OCI-LY7 (cell line): ENCODE results near the gene OR9A2. TPM values are rescaled to one million over a fixed set of nuclear protein-coding genes. Genes with fewer than 3 reads are reported as not detected.

Experiments used
- BruUV-seq: library from RNA; stranded (reverse); fragments of 400-500 nt; replicated peaks from 2 replicates; lab custom pipeline; 2021; lab: Mats Ljungman, UMichigan
- CTCF ChIA-PET: fragments of 300-600 bp; sonication (Branson Sonifier 250); formaldehyde crosslinking; loops from one replicate; lab custom pipeline; 2022; ENCODE audit warnings: antibody characterized with exemption; ENCODE audit not compliant: unreplicated experiment; lab: Charles Lee
- POLR2A ChIA-PET: fragments of 300-600 bp; sonication (Branson Sonifier 250); formaldehyde crosslinking; loops from one replicate; lab custom pipeline; 2022; ENCODE audit warnings: antibody characterized with exemption; lab: Charles Lee
- DNase-seq: peaks from one replicate; pipeline ENCODE4 v3.0.0-alpha.2; 2015; ENCODE audit warnings: low spot score
- H2AFZ ChIP-seq: fragments of 200-600 bp; sonication (generic), shearing (Covaris generic); 2 replicates; pipeline ENCODE4 v1.6.1; 2014; ENCODE audit warnings: mild to moderate bottlenecking, antibody characterized with exemption, low read length, moderate library complexity
- H3K27ac ChIP-seq: fragments of 200-600 bp; sonication (generic); 2 replicates; pipeline ENCODE4 v1.5.1; 2014; ENCODE audit warnings: mixed run types, low read depth, mild to moderate bottlenecking, moderate library complexity, low read length, inconsistent platforms; ENCODE audit not compliant: poor library complexity, severe bottlenecking
- H3K36me3 ChIP-seq: fragments of 200-600 bp; sonication (generic); 2 replicates; pipeline ENCODE4 v1.6.1; 2014; ENCODE audit warnings: mild to moderate bottlenecking, antibody characterized with exemption, low read length, moderate library complexity, mixed read lengths; ENCODE audit not compliant: insufficient read depth
- H3K4me1 ChIP-seq: fragments of 200-600 bp; sonication (generic); 2 replicates; pipeline ENCODE4 v1.5.1; 2014; ENCODE audit warnings: mild to moderate bottlenecking, low read length; ENCODE audit not compliant: insufficient read depth, poor library complexity, severe bottlenecking
- H3K4me2 ChIP-seq: fragments of 200-600 bp; sonication (generic); 2 replicates; pipeline ENCODE4 v1.6.1; 2014; ENCODE audit warnings: mild to moderate bottlenecking, low read length
- H3K4me3 ChIP-seq: fragments of 200-600 bp; sonication (generic); 2 replicates; pipeline ENCODE4 v1.5.1; 2014; ENCODE audit warnings: mild to moderate bottlenecking, low read depth, low read length; ENCODE audit not compliant: poor library complexity, severe bottlenecking
- H3K79me2 ChIP-seq: fragments of 200-600 bp; sonication (generic); 2 replicates; pipeline ENCODE4 v1.6.1; 2016; ENCODE audit warnings: low read depth, mild to moderate bottlenecking, low read length, moderate library complexity, mixed read lengths; ENCODE audit not compliant: insufficient read depth
- H3K9me2 ChIP-seq: fragments of 200-600 bp; sonication (generic); 2 replicates; pipeline ENCODE4 v1.6.1; 2016; ENCODE audit warnings: mild to moderate bottlenecking, low read length, mixed read lengths; ENCODE audit not compliant: insufficient read depth
- H3K9me3 ChIP-seq: fragments of 200-600 bp; sonication (generic); 2 replicates; pipeline ENCODE4 v1.6.1; 2014; ENCODE audit warnings: mild to moderate bottlenecking, mixed run types, low read length, mixed read lengths
- H4K20me1 ChIP-seq: fragments of 200-600 bp; sonication (generic); 2 replicates; pipeline ENCODE4 v1.6.1; 2014; ENCODE audit warnings: mild to moderate bottlenecking, antibody characterized with exemption, low read length, moderate library complexity, mixed read lengths; ENCODE audit not compliant: insufficient read depth
- EZH2phosphoT487 ChIP-seq: fragments of 200-600 bp; sonication (generic); IDR thresholded peaks from 2 replicates; pipeline ENCODE4 v1.6.1; 2018; ENCODE audit warnings: low read depth, borderline replicate concordance, mild to moderate bottlenecking, mixed run types, antibody characterized with exemption, low read length, moderate library complexity, mixed read lengths
- intact Hi-C: fragments of 100-400 bp; cut with micrococcal nuclease; formaldehyde crosslinking; loops from one replicate; pipeline ENCODE4 v1.10.0; 2022; ENCODE audit not compliant: unreplicated experiment
- total RNA-seq, 2 experiments: library from RNA; depleted of rRNA in 1 of 2; stranded (reverse); fragments of >200 nt in 1 of 2; shearing (Covaris generic) in 1 of 2; gene quantifications; 2 replicates each; pipeline ENCODE4 v1.2.3, GENCODE V29; 2014 to 2022
- TF ChIP-seq, protein P1 (sequence below): fragments of 200-600 bp; sonication (generic); conservative IDR thresholded peaks from 2 replicates; pipeline ENCODE4 v1.5.1; 2014; ENCODE audit warnings: mild to moderate bottlenecking, antibody characterized with exemption, low read length, moderate library complexity, mixed read lengths

The OR9A2 gene
- total RNA-seq, 2 experiments from 2014 or later, result 0.53 to 0.66 TPM

DNA sequence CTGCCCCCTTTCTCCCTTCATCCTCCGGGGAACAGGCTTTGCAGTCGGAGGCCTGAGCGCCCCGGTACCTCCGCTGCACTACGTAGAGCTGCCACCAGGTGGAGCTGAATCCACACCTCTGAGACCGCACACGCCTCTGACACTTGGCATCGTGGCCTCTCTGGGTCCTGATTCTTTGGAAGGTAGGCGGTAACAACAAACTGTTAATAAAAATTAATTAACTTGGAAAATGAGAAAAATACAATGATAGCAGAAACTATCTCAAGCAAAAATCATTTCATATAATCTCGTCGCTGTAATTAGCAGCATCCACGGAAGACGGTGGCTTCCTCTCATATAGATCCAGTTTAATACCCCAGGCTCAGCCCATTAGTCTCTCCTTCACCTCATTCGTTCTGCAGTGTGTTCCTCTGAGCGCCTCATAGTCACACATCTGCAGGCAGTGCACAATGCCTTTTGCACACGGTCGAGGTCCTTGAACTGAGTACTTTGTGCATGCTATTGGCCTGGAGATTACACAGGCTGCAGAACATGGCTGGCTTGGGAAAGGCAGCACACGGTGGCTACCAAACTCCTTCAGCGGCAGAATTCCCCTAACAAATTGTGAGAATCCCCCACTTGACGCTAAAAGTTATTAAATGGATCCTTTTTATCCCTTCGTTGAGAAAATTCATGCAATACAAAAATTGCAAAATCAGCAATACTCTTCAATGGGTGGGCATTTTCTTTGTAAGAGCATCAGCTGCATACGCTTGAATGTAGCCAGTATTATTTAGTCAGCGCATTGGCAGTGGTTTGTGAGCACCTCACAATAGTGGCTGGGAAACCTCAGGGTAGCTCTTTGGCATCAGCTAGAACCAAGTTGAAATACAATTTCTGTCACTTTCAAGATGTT, 18.7 kb downstream of the OR9A2 start:
- POLR2A ChIA-PET, result interaction anchor here (0.6 to 1.5 kb wide), 4 partner anchors 8 to 208 kb away, joined by 3 to 5 read pairs (median 4); no protein-coding TSS in a partner anchor
- no peak overlapping the region for H3K4me2 ChIP-seq
- H3K4me3 ChIP-seq, result no peak overlapping the region
- no peaks in the 10 kb centered on the region for H3K9me3 ChIP-seq
- peak; percentile 77 for DNase-seq
- no peaks in the 10 kb centered on the region for H3K36me3 ChIP-seq
- no peaks in the 10 kb centered on the region for H3K9me2 ChIP-seq
- no peaks in the 10 kb centered on the region for H3K79me2 ChIP-seq
- BruUV-seq, result no TSS peak
- intact Hi-C loops, result loop anchor here (1.0 kb wide), 1 partner anchor 207 kb away; no protein-coding TSS in a partner anchor
- CTCF ChIA-PET, result interaction anchor here (0.6 to 2.0 kb wide), 3 partner anchors 173 to 210 kb away, joined by 3 to 15 read pairs (median 3); no protein-coding TSS in a partner anchor
- no peak overlapping the region for H3K27ac ChIP-seq
- no peaks in the 10 kb centered on the region for H4K20me1 ChIP-seq
- H3K4me1 ChIP-seq, result peaks cover 44% of the 10 kb centered on the region
- H2AFZ ChIP-seq, result no peak overlapping the region
- no peak for TF ChIP-seq EZH2phosphoT487
- TF ChIP-seq, protein P1, sequence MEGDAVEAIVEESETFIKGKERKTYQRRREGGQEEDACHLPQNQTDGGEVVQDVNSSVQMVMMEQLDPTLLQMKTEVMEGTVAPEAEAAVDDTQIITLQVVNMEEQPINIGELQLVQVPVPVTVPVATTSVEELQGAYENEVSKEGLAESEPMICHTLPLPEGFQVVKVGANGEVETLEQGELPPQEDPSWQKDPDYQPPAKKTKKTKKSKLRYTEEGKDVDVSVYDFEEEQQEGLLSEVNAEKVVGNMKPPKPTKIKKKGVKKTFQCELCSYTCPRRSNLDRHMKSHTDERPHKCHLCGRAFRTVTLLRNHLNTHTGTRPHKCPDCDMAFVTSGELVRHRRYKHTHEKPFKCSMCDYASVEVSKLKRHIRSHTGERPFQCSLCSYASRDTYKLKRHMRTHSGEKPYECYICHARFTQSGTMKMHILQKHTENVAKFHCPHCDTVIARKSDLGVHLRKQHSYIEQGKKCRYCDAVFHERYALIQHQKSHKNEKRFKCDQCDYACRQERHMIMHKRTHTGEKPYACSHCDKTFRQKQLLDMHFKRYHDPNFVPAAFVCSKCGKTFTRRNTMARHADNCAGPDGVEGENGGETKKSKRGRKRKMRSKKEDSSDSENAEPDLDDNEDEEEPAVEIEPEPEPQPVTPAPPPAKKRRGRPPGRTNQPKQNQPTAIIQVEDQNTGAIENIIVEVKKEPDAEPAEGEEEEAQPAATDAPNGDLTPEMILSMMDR, result peak; percentile 99

DNA sequence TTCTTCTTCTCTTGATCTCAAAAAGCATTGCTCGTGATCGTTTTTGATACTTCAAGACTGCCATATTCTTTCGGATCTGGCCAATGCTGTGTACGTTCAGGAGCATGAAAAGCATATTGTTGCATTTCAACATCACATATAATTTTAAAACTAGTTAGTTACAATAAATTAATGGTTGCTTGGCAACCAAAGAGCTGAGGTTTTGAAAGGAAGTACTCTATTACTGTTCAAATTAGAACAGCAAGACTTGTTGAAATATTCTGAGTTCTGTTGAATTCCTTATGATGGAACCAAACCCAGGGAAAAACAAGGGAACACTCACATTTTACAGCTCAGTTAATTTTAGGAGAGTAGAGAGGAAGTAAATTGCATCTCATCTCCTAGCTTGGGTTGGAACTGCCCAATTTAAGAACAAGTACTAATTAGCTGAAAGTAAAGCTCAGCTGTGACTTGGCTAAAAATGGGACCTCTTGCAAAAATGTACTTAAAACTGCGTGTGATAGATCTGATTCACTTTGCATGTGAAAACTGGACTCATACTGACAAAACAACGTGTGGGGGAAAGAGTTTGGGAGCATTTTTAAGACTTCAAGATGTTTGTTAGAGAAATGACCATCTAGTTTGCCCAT, 21.2 kb downstream of the OR9A2 start:
- H2AFZ ChIP-seq, result peak overlapping the region; percentile 21; the same call in 1 of the 2 replicates
- POLR2A ChIA-PET, result interaction anchor here (0.6 to 1.4 kb wide), 4 partner anchors 9 to 213 kb away, joined by 3 to 5 read pairs (median 3); no protein-coding TSS in a partner anchor

More for the DNA sequence above, 21.2 kb downstream of the OR9A2 start:
- intact Hi-C loops, result no loop called here
- Histone ChIP-seq H3K36me3 (no peaks in the 10 kb centered on the region), H3K4me3 (no peak overlapping the region), H3K9me2 (no peaks in the 10 kb centered on the region), H3K79me2 (no peaks in the 10 kb centered on the region), H4K20me1 (no peaks in the 10 kb centered on the region), H3K4me1 (peaks cover 20% of the 10 kb centered on the region), H3K27ac (no peak overlapping the region), H3K9me3 (no peaks in the 10 kb centered on the region), H3K4me2 (peak overlapping the region; percentile 6; the same call in 1 of the 2 replicates)
- no peak for DNase-seq
- no TSS peak for BruUV-seq
- TF ChIP-seq, protein P1, result no peak
- TF ChIP-seq EZH2phosphoT487, result no peak
- CTCF ChIA-PET, result interaction anchor here (2.7 kb wide), 1 partner anchor 210 kb away, joined by 15 read pairs; no protein-coding TSS in a partner anchor
